RPMI7951 (cell line): Measurements from ENCODE around the gene CDK5RAP3. TPM values are rescaled to one million over a fixed set of nuclear protein-coding genes. Genes with fewer than 3 reads are reported as not detected.

Source experiments
- DNase-seq: peaks from one replicate; pipeline ENCODE4 v3.0.0-alpha.2; 2012; ENCODE audit warnings: low read depth
- total RNA-seq: library from RNA; depleted of rRNA; stranded (reverse); fragments of >200 nt; shearing (Covaris generic); gene quantifications from 2 replicates; pipeline ENCODE4 v1.2.3, GENCODE V29; 2014

Gene CDK5RAP3
- total RNA-seq, 1 experiment from 2014 or later = 41.6 TPM

- DNase-seq = no peak
Measured at GRCh38 chr17:47975189-47975822, 4.4 kb downstream of the CDK5RAP3 start.

- no peak for DNase-seq
Measured at GRCh38 chr17:47975823-47976205, 4.9 kb downstream of the CDK5RAP3 start.

GRCh38 chr17:47978324-47978723 lies 7.4 kb downstream of the CDK5RAP3 start:
- DNase-seq = peak; percentile 54

GRCh38 chr17:47980541-47980940 lies 9.6 kb downstream of the CDK5RAP3 start:
- DNase-seq = no peak

- DNase-seq = no peak
Measured at GRCh38 chr17:47981462-47981861, 10.5 kb downstream of the CDK5RAP3 start.

- no peak for DNase-seq
Measured at GRCh38 chr17:47982091-47982617, 11.2 kb downstream of the CDK5RAP3 start.

- DNase-seq = no peak
Measured at GRCh38 chr17:47982645-47983390, 11.9 kb downstream of the CDK5RAP3 start.

GRCh38 chr17:47983492-47984223 lies 12.7 kb downstream of the CDK5RAP3 start:
- DNase-seq = no peak

- DNase-seq = no peak
Measured at GRCh38 chr17:47986520-47986919, 15.6 kb downstream of the CDK5RAP3 start.

GRCh38 chr17:47987240-47987835 lies 16.4 kb downstream of the CDK5RAP3 start:
- peak; percentile 81 for DNase-seq

GRCh38 chr17:47988445-47988844 lies 17.5 kb downstream of the CDK5RAP3 start:
- DNase-seq = peak; percentile 40

- DNase-seq = no peak
Measured at GRCh38 chr17:47989159-47989558, 18.2 kb downstream of the CDK5RAP3 start.

- DNase-seq = no peak
Measured at GRCh38 chr17:47989700-47990099, 18.8 kb downstream of the CDK5RAP3 start.

GRCh38 chr17:47990962-47991731 lies 20.2 kb downstream of the CDK5RAP3 start:
- peak; percentile 79 for DNase-seq

- no peak for DNase-seq
Measured at GRCh38 chr17:47992216-47992615, 21.3 kb downstream of the CDK5RAP3 start.

- DNase-seq = no peak
Measured at GRCh38 chr17:47993031-47993564, 22.2 kb downstream of the CDK5RAP3 start.

GRCh38 chr17:47993964-47994363 lies 23.1 kb downstream of the CDK5RAP3 start:
- DNase-seq = no peak

GRCh38 chr17:47994724-47995123 lies 23.8 kb downstream of the CDK5RAP3 start:
- DNase-seq = no peak

GRCh38 chr17:47995241-47995935 lies 24.5 kb downstream of the CDK5RAP3 start:
- no peak for DNase-seq

- DNase-seq = no peak
Measured at GRCh38 chr17:47996201-47996600, 25.3 kb downstream of the CDK5RAP3 start.
